HL-60 (cell line): ENCODE results near the gene ENG.
A peak's percentile ranks its signal among the peaks of the same experiment; 100 is the strongest.

Experiments
- DNase-seq, 2 experiments: peaks; one replicate each; pipeline ENCODE4 v3.0.0-alpha.2; 2010 to 2020; ENCODE audit warnings: low read depth in 1 of 2, low spot score in 1 of 2
- H3K27ac ChIP-seq: fragments of 250-450 bp; sonication (Bioruptor Pico); replicated peaks from 2 replicates; pipeline ENCODE4 v1.5.1; 2020; ENCODE audit warnings: mild to moderate bottlenecking, moderate library complexity
- H3K27me3 ChIP-seq: fragments of 250-450 bp; sonication (Bioruptor Pico); 2 replicates; pipeline ENCODE4 v1.5.1; 2021; ENCODE audit warnings: mild to moderate bottlenecking, moderate library complexity; ENCODE audit not compliant: insufficient read depth, poor library complexity, severe bottlenecking
- H3K4me3 ChIP-seq: replicated peaks from 2 replicates; pipeline ENCODE4 v1.5.1; 2011; ENCODE audit warnings: mild to moderate bottlenecking, control low read depth, low read length; ENCODE audit not compliant: insufficient read depth
- GABPA ChIP-seq: IDR thresholded peaks from 2 replicates; pipeline ENCODE4 v1.6.1; 2012; ENCODE audit warnings: low read depth
- POLR2AphosphoS5 ChIP-seq: IDR thresholded peaks from 2 replicates; pipeline ENCODE4 v1.6.1; 2012; ENCODE audit warnings: low read depth
- SPI1 ChIP-seq: IDR thresholded peaks from 2 replicates; pipeline ENCODE4 v1.6.1; 2012; ENCODE audit warnings: low read depth, mild to moderate bottlenecking, borderline replicate concordance
- TF ChIP-seq, protein P1 (sequence below): IDR thresholded peaks from 2 replicates; pipeline ENCODE4 v1.6.1; 2012; ENCODE audit warnings: low read depth; ENCODE audit not compliant: insufficient replicate concordance
- TF ChIP-seq, protein P2 (sequence below): IDR thresholded peaks from one replicate; pipeline ENCODE4 v1.5.1; 2011; ENCODE audit warnings: low read length, control low read depth, inconsistent platforms; ENCODE audit not compliant: insufficient read depth

ENG gene

DNA sequence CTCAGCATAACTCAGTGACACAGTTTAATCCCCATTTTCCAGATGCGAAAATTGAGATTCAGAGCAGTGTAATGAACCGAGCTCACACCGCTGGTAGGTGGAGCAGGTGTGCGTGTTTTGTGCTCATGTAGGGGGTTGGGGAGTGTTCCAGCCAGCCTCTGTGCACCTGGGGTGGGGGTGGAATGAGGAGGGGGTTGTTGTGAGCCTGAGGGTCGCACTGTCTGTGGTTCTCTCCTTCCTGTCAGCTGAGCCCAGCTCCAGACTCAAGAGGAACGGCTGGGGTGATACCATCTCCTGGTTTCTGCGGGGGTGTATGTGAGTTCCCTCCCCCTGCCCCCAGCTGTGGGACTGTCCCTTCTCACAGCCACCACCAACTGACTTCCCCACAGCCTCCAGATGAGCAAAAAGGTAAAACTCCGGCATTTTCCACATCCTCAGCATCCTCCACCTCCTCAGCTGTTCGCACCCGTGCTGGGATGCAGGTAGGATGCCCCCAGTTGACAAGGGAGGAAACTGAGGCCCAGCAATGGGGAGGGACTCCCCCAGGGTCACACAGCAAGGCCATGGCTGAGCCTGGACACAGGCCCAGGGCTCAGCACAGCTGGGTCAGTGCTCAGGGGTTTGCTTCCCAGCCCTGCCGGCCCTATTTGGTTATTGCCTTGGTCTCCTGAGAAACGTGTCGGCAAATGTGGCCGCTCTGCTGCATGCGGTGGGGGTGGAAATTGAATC is 78.1 kb downstream of the ENG start:
- peak; percentile 91 to 93 for DNase-seq
- peak overlapping the region; percentile 73 for H3K27ac ChIP-seq
- peak overlapping the region; percentile 80 for H3K4me3 ChIP-seq
- no peaks in the 10 kb centered on the region for H3K27me3 ChIP-seq
- TF ChIP-seq, protein P1, sequence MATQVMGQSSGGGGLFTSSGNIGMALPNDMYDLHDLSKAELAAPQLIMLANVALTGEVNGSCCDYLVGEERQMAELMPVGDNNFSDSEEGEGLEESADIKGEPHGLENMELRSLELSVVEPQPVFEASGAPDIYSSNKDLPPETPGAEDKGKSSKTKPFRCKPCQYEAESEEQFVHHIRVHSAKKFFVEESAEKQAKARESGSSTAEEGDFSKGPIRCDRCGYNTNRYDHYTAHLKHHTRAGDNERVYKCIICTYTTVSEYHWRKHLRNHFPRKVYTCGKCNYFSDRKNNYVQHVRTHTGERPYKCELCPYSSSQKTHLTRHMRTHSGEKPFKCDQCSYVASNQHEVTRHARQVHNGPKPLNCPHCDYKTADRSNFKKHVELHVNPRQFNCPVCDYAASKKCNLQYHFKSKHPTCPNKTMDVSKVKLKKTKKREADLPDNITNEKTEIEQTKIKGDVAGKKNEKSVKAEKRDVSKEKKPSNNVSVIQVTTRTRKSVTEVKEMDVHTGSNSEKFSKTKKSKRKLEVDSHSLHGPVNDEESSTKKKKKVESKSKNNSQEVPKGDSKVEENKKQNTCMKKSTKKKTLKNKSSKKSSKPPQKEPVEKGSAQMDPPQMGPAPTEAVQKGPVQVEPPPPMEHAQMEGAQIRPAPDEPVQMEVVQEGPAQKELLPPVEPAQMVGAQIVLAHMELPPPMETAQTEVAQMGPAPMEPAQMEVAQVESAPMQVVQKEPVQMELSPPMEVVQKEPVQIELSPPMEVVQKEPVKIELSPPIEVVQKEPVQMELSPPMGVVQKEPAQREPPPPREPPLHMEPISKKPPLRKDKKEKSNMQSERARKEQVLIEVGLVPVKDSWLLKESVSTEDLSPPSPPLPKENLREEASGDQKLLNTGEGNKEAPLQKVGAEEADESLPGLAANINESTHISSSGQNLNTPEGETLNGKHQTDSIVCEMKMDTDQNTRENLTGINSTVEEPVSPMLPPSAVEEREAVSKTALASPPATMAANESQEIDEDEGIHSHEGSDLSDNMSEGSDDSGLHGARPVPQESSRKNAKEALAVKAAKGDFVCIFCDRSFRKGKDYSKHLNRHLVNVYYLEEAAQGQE, result no peak
- TF ChIP-seq POLR2AphosphoS5, result peak; percentile 68
- TF ChIP-seq SPI1, result peak; percentile 83

DNA sequence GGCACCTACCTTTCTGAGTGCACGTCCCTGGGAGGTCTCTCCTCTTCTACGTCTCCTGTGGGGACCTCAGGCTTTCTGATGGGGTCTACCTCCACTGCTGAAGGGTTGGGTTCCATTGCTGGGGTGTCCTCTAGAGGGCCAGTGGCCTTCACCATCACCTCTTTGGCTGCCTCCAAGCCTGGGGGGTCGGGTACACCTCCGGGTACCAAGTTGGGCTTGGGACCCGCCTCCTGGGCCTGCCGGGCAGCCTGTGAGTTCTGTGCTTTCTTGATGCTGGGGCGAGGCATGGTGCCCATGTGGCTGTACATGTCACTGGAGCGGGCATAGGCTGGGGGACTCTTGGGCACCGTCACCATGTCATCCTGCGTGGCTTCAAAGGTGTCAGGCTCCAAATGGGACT is 80.5 kb downstream of the ENG start:
- no peak for TF ChIP-seq SPI1
- no peak for TF ChIP-seq GABPA
- no peak for TF ChIP-seq POLR2AphosphoS5
- TF ChIP-seq, protein P1, result no peak
- TF ChIP-seq, protein P2, sequence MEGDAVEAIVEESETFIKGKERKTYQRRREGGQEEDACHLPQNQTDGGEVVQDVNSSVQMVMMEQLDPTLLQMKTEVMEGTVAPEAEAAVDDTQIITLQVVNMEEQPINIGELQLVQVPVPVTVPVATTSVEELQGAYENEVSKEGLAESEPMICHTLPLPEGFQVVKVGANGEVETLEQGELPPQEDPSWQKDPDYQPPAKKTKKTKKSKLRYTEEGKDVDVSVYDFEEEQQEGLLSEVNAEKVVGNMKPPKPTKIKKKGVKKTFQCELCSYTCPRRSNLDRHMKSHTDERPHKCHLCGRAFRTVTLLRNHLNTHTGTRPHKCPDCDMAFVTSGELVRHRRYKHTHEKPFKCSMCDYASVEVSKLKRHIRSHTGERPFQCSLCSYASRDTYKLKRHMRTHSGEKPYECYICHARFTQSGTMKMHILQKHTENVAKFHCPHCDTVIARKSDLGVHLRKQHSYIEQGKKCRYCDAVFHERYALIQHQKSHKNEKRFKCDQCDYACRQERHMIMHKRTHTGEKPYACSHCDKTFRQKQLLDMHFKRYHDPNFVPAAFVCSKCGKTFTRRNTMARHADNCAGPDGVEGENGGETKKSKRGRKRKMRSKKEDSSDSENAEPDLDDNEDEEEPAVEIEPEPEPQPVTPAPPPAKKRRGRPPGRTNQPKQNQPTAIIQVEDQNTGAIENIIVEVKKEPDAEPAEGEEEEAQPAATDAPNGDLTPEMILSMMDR, result no peak
- no peaks in the 10 kb centered on the region for H3K27me3 ChIP-seq
- no peak overlapping the region for H3K27ac ChIP-seq
- no peak for DNase-seq
- no peak overlapping the region for H3K4me3 ChIP-seq

DNA sequence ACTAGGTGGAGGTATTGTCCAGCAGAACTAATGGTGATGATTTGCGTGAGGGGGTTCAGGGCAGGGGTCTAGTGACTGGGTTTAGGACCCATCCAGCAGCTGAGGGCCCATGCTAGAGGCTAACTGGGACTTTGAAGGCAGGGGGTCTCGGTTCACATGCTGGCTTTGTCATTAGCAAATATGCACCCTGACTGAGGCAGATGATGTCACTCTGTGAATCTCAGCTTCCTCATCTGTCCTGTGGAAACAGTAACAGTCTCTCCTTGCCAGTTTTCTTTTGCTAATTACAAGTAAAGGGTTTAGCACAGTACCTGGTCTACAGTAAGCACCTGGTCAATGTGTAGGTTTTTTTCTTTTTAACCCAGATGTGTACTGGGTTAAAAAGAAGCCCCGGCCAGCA is 81.2 kb downstream of the ENG start:
- TF ChIP-seq POLR2AphosphoS5, result no peak
- no peak for TF ChIP-seq GABPA
- TF ChIP-seq, protein P2, result no peak
- TF ChIP-seq, protein P1, result no peak
- TF ChIP-seq SPI1, result no peak
- Histone ChIP-seq H3K27me3 (no peaks in the 10 kb centered on the region), H3K27ac (no peak overlapping the region), H3K4me3 (no peak overlapping the region)
- no peak for DNase-seq
